Fibroblast of villous mesenchyme (primary cell): ENCODE measurements around the gene LCA5L. TPM values are rescaled to one million over a fixed set of nuclear protein-coding genes. Genes with fewer than 3 reads are reported as not detected.

Experiments
- DNase-seq: peaks from one replicate; pipeline ENCODE4 v3.0.0-alpha.2; 2010; ENCODE audit warnings: low read depth
- H3K4me3 ChIP-seq: 2 replicates; pipeline ENCODE4 v1.5.1; 2011; ENCODE audit warnings: low read depth, mild to moderate bottlenecking, low read length
- total RNA-seq: library from RNA; depleted of rRNA; stranded (reverse); fragments of >200 nt; gene quantifications from 2 replicates; pipeline ENCODE4 v1.2.3, GENCODE V29; 2012
- TF ChIP-seq, protein P1 (sequence below): IDR thresholded peaks from 2 replicates; pipeline ENCODE4 v1.5.1; 2012; ENCODE audit warnings: low read depth, mild to moderate bottlenecking, low read length; ENCODE audit not compliant: insufficient read depth

LCA5L gene
- total RNA-seq, 1 donor = 0.86 TPM

DNA sequence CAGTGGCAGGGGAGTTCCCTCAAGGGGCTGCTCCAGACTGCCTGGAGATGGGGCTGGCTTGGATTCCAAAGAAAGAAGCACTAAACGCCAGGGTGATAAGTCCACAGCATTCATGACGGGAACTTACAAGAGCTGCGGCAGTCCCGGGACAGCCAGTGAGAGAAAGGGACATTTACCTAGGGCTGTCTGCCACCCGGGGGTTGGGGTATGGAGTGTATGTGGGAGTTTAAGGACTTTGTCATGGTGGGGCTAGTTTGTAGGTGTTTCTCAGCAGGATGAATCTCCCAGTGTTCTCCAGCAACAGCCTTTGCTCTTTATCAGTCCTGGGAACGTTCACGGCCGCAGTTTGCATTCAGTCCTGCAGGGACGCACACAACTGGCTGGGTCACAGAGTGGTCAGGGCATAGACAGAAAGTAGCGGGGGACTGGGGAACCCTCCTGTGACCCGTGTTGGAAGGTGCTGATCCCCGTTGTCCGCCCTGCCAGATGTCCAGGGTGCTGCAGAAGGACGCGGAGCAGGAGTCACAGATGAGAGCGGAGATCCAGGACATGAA lies 55.3 kb downstream of the LCA5L start:
- TF ChIP-seq, protein P1, sequence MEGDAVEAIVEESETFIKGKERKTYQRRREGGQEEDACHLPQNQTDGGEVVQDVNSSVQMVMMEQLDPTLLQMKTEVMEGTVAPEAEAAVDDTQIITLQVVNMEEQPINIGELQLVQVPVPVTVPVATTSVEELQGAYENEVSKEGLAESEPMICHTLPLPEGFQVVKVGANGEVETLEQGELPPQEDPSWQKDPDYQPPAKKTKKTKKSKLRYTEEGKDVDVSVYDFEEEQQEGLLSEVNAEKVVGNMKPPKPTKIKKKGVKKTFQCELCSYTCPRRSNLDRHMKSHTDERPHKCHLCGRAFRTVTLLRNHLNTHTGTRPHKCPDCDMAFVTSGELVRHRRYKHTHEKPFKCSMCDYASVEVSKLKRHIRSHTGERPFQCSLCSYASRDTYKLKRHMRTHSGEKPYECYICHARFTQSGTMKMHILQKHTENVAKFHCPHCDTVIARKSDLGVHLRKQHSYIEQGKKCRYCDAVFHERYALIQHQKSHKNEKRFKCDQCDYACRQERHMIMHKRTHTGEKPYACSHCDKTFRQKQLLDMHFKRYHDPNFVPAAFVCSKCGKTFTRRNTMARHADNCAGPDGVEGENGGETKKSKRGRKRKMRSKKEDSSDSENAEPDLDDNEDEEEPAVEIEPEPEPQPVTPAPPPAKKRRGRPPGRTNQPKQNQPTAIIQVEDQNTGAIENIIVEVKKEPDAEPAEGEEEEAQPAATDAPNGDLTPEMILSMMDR = peak; percentile 1
- no peak for DNase-seq
- no peak overlapping the region for H3K4me3 ChIP-seq

DNA sequence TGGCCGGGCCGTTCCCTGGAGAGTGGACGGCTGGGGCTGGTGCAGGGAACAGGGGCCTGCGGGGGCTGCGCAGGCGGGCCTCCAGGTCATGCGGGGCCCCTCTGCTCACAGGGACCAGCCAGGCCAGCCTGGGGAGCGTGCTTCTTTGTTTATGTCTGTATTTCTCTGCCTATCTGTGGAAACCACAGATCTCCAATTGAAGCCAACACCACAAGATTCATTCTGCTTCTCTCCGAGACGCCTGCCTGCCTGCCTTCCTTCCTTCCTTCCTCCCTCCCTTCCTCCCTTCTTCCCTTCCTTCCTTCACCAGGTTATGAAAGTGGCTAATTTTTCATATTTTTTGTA lies 56.8 kb downstream of the LCA5L start:
- TF ChIP-seq, protein P1 = no peak
- no peak for DNase-seq
- peak overlapping the region; percentile 21 for H3K4me3 ChIP-seq

DNA sequence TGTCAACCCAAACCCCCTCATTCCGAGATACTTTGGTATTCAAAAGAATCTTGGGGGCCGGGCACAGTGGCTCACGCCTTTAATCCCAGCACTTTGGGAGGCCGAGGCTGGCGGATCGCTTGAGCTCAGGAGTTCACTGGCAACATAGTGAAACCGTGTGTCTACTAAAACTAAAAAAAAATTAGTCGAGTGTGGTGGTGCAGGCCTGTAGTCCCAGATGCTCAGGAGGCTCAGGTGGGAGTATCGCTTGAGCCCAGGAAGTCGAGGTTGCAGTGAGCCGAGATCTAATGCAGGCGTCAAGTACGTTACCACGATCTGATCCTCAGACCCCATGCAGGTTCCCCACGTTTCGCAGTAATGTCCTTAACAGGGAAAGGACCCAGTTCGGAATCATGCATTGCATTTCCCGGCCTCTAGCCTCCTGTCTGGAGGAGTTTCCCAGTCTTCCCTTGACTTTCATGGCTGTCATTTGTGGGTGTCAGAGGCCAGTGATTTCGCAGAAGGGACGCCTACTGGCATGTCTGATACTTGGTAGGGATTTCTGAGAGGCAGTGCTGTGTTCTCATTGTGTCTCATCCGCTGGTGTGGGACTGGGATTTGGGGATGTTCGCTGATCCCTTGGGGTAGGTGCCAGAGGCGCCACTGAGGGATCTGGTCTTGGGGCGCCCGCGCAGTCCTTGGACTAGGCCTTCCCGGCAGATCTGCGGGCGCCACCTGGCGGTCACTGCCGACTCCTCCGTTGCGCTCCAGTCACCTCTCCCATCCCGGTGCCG lies 57.4 kb downstream of the LCA5L start:
- DNase-seq = peak; percentile 86
- peak overlapping the region; percentile 67 for H3K4me3 ChIP-seq

DNA sequence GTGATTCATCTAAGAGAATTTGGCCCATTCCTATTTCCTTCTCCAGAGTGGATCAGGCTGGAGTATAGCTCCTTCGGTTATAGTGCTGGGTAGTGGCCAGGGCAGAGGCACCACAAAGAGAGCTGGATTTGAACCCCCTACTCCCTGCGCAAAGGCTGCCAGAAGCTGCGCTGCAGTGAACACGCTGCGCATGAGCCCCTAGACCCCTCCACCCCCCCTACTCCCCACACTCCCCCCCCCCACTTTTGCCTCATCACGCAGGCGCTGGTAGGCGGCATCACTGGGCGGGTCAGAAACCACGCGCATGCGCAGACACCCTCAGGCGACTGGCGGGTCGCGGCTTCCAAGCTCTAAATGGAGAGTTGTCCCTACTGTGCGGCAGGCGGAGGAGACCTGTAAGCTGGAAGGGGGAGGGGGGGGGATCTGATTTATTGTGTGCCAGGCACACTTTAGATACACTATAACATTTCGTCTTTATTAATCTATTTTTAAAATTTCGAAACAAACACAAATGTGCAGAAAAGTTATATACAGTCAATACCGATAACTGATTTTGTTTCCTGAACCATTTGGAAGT lies 58.0 kb downstream of the LCA5L start:
- TF ChIP-seq, protein P1 = no peak
- peak; percentile 90 for DNase-seq
- peak overlapping the region; percentile 67 for H3K4me3 ChIP-seq

More for the DNA sequence above, 57.4 kb downstream of the LCA5L start:
- TF ChIP-seq, protein P1 = peak; percentile 88

DNA sequence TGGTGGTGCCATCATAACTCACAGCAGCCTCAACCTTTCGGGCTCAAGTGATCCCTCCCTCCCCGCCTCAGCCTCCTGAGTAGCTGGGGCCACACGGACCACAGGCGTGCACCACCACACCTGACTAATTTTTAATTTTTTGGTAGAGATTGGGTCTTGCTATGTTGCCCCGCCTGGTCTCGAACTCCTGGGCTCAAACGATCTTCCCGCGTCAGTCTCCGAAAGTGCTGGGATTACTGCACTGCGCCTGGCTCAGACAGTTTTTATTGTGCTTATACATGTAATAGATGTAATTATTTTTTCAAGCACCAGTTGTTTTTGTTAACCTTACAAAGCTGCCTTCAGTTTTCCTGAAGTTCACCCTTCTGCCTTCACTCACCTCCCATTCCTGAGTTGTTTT lies 58.7 kb downstream of the LCA5L start:
- no peak overlapping the region for H3K4me3 ChIP-seq
- no peak for DNase-seq
- TF ChIP-seq, protein P1 = no peak

DNA sequence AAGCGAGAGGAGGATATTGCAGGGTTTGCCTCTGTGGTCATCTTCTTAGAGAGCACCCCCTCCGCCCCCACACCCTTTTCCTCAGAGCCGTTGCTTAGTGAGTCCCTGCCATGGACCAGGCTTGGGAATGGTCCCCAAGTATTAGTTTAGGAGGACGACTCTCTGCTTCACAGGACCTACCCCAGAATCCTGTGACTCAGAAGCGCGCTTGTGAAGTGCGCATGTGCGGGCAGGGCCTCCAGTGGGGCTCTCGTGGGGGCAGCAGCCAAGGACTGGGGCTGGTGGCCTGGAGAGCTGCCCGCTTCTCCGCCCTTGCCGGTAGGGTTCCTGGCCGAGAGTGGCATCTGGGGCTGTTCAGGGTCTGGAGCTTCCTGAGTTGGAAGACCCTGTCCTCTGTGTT lies 59.4 kb downstream of the LCA5L start:
- H3K4me3 ChIP-seq = peak overlapping the region; percentile 52
- TF ChIP-seq, protein P1 = no peak
- peak; percentile 45 for DNase-seq
